Peyer's patch (tissue), 4 donors: ENCODE data around the gene CD38.

Experiments
- POLR2A ChIP-seq, 2 donors: fragments of 450-650 bp; IDR thresholded peaks; one replicate each; pipeline ENCODE4 v1.5.1; 2017; ENCODE audit warnings: antibody characterized with exemption in 2 of 2, mild to moderate bottlenecking in 2 of 2, moderate library complexity in 2 of 2
- TF ChIP-seq, protein P1 (sequence below), 6 experiments: fragments of 450-650 bp in 4 of 6; fragments of 200-600 bp in 2 of 6; sonication (generic) in 1 of 6; IDR thresholded peaks; one replicate each; pipeline ENCODE4 v1.5.1; 2017 to 2019; ENCODE audit warnings: antibody characterized with exemption in 6 of 6, mild to moderate bottlenecking in 3 of 6, moderate library complexity in 1 of 6

DNA sequence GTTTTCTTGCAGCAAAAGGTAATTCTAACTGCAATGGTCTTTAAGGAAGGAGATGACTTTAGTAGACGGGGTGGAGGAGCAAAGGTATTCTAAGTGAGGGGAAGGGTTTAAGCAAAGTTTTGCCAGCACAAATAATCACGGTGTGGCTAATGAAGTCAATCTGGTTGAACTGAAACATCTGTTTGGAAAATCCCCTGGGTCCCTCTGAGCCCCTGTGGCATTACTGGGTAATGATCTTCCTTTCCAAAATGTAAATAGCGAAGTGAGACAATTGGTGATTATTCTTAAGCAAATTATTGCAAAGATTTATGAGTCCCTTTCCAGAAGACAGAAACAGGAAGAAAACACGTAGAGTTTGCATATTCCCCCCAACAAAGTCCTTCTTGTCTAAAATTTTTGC lies 113.2 kb downstream of the CD38 start:
- TF ChIP-seq, protein P1, sequence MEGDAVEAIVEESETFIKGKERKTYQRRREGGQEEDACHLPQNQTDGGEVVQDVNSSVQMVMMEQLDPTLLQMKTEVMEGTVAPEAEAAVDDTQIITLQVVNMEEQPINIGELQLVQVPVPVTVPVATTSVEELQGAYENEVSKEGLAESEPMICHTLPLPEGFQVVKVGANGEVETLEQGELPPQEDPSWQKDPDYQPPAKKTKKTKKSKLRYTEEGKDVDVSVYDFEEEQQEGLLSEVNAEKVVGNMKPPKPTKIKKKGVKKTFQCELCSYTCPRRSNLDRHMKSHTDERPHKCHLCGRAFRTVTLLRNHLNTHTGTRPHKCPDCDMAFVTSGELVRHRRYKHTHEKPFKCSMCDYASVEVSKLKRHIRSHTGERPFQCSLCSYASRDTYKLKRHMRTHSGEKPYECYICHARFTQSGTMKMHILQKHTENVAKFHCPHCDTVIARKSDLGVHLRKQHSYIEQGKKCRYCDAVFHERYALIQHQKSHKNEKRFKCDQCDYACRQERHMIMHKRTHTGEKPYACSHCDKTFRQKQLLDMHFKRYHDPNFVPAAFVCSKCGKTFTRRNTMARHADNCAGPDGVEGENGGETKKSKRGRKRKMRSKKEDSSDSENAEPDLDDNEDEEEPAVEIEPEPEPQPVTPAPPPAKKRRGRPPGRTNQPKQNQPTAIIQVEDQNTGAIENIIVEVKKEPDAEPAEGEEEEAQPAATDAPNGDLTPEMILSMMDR (IDR thresholded peaks at IDR 0.05) = no peak
- TF ChIP-seq POLR2A (IDR thresholded peaks at IDR 0.05) = no peak
